GM12878 (cell line): ENCODE data around the gene CDYL2. TPM values are rescaled to one million over a fixed set of nuclear protein-coding genes. Genes with fewer than 3 reads are reported as not detected.

Source experiments
- ATAC-seq: fragments of 200-7000 bp; cut with Tn5 transposase; 3 replicates; pipeline ENCODE4 v1.9.1; 2020; ENCODE audit warnings: mild to moderate bottlenecking, moderate library complexity
- BruUV-seq: library from RNA; stranded (reverse); fragments of 400-500 nt; replicated peaks from 2 replicates; lab custom pipeline; 2021; lab: Mats Ljungman, UMichigan
- CTCF ChIA-PET: fragments of 300-600 bp; sonication (Branson Sonifier 250); formaldehyde crosslinking; extraction: SDS; loops from one replicate; lab custom pipeline; 2021; ENCODE audit warnings: inconsistent platforms; lab: Yijun Ruan, JAX
- POLR2A ChIA-PET: fragments of 350-600 bp; formaldehyde crosslinking; extraction: SDS; loops from one replicate; lab custom pipeline; 2021; ENCODE audit warnings: inconsistent platforms; lab: Charles Lee
- RAD21 ChIA-PET: fragments of 300-600 bp; sonication (Branson Sonifier 250); formaldehyde crosslinking; loops from one replicate; lab custom pipeline; 2023; ENCODE audit warnings: antibody characterized with exemption; ENCODE audit not compliant: unreplicated experiment; lab: Charles Lee
- SMC1A ChIA-PET: fragments of 300-600 bp; sonication (Branson Sonifier 250); formaldehyde crosslinking; loops from one replicate; lab custom pipeline; 2023; ENCODE audit not compliant: unreplicated experiment, uncharacterized antibody; lab: Charles Lee
- DNase-seq: peaks from one replicate; pipeline ENCODE4 v3.0.0-alpha.2; 2011; ENCODE audit warnings: low read depth, low spot score
- FAIRE-seq: peaks from 3 replicates; lab custom pipeline; 2011; peaks lifted over from hg19 to GRCh38; lab: Jason Lieb, UNC
- H2AFZ ChIP-seq: 2 replicates; pipeline ENCODE4 v1.6.0; 2011; ENCODE audit warnings: low read depth, low read length, control low read depth; ENCODE audit not compliant: control insufficient read depth
- H3K27ac ChIP-seq: 2 replicates; pipeline ENCODE4 v1.5.1; 2011; ENCODE audit warnings: control low read depth; ENCODE audit not compliant: control insufficient read depth, insufficient read depth
- H3K27me3 ChIP-seq, 2 experiments: replicated peaks in 1 of 2; 2 replicates each; pipeline versions ENCODE4 v1.6.0 to v1.6.1; 2011; ENCODE audit warnings: low read length in 1 of 2; ENCODE audit not compliant: control insufficient read depth in 2 of 2, insufficient read depth in 2 of 2
- H3K36me3 ChIP-seq, 2 experiments: 2 replicates each; pipeline ENCODE4 v1.5.1; 2011; ENCODE audit warnings: low read length in 1 of 2; ENCODE audit not compliant: control insufficient read depth in 2 of 2, insufficient read depth in 2 of 2
- H3K4me1 ChIP-seq: 2 replicates; pipeline ENCODE4 v1.6.1; 2011; ENCODE audit warnings: mild to moderate bottlenecking, low read length, moderate library complexity, mixed read lengths; ENCODE audit not compliant: control insufficient read depth, insufficient read depth
- H3K4me2 ChIP-seq: 2 replicates; pipeline ENCODE4 v1.6.0; 2011; ENCODE audit warnings: control low read depth; ENCODE audit not compliant: control insufficient read depth, insufficient read depth
- H3K4me3 ChIP-seq: fragments of 200-600 bp; sonication (generic); 2 replicates; pipeline ENCODE4 v1.5.1; 2016
- H3K79me2 ChIP-seq: 2 replicates; pipeline ENCODE4 v1.6.0; 2011; ENCODE audit warnings: low read length; ENCODE audit not compliant: control insufficient read depth, insufficient read depth
- H3K9ac ChIP-seq: 2 replicates; pipeline ENCODE4 v1.8.0; 2011; ENCODE audit warnings: low read length, control low read depth, mixed read lengths; ENCODE audit not compliant: control insufficient read depth, insufficient read depth
- H3K9me3 ChIP-seq: replicated peaks from 3 replicates; pipeline ENCODE4 v1.5.1; 2011; ENCODE audit warnings: mild to moderate bottlenecking, low read length; ENCODE audit not compliant: control insufficient read depth, insufficient read depth
- H4K20me1 ChIP-seq: 2 replicates; pipeline ENCODE4 v1.6.0; 2011; ENCODE audit not compliant: control insufficient read depth, insufficient read depth
- BMI1 ChIP-seq: fragments of 450-650 bp; IDR thresholded peaks from 2 replicates; pipeline ENCODE4 v1.6.1; 2016; ENCODE audit warnings: mild to moderate bottlenecking, moderate library complexity, borderline replicate concordance
- CBX5 ChIP-seq: sonication (generic); IDR thresholded peaks from 2 replicates; pipeline ENCODE4 v1.6.1; 2016; ENCODE audit warnings: low read depth, moderate library complexity, mild to moderate bottlenecking, inconsistent platforms
- CHD4 ChIP-seq: fragments of 200-600 bp; sonication (generic); IDR thresholded peaks from 2 replicates; pipeline ENCODE4 v1.6.1; 2016; ENCODE audit warnings: mild to moderate bottlenecking
- CREM ChIP-seq: IDR thresholded peaks from 2 replicates; pipeline ENCODE4 v1.6.1; 2014; ENCODE audit warnings: antibody characterized with exemption, low read depth
- ELK1 ChIP-seq: IDR thresholded peaks from 2 replicates; pipeline ENCODE4 v1.6.1; 2012; ENCODE audit warnings: low read depth, low read length, improper control_type of control experiment
- HDAC6 ChIP-seq: fragments of 200-600 bp; sonication (generic); IDR thresholded peaks from one replicate; pipeline ENCODE4 v1.8.0; 2017; ENCODE audit warnings: antibody characterized with exemption; ENCODE audit not compliant: unreplicated experiment
- RAD21 ChIP-seq: IDR thresholded peaks from 2 replicates; pipeline ENCODE4 v1.6.1; 2011; ENCODE audit warnings: mild to moderate bottlenecking, low read depth, low read length, moderate library complexity; ENCODE audit not compliant: insufficient read depth
- RB1 ChIP-seq: fragments of 450-650 bp; formaldehyde crosslinking; IDR thresholded peaks from 2 replicates; pipeline ENCODE4 v1.6.1; 2017; ENCODE audit warnings: mild to moderate bottlenecking, borderline replicate concordance
- RELA ChIP-seq: fragments of 450-650 bp; IDR thresholded peaks from 2 replicates; pipeline ENCODE4 v1.8.0; 2014; ENCODE audit warnings: borderline replicate concordance; ENCODE audit not compliant: partially characterized antibody
- SIN3A ChIP-seq: IDR thresholded peaks from 2 replicates; pipeline ENCODE4 v1.6.1; 2012; ENCODE audit warnings: low read depth, low read length, improper control_type of control experiment
- STAT1 ChIP-seq: fragments of 450-650 bp; conservative IDR thresholded peaks from 2 replicates; pipeline ENCODE4 v1.6.1; 2014; ENCODE audit warnings: antibody characterized with exemption, mild to moderate bottlenecking
- SUPT20H ChIP-seq: IDR thresholded peaks from 2 replicates; pipeline ENCODE4 v1.6.1; 2011; ENCODE audit warnings: low read depth, mild to moderate bottlenecking, low read length, moderate library complexity, borderline replicate concordance; ENCODE audit not compliant: control insufficient read depth
- TARDBP ChIP-seq: IDR thresholded peaks from 2 replicates; pipeline ENCODE4 v1.6.1; 2016; ENCODE audit warnings: borderline replicate concordance
- YBX1 ChIP-seq: fragments of 450-650 bp; IDR thresholded peaks from 2 replicates; pipeline ENCODE4 v1.6.1; 2016; ENCODE audit warnings: antibody characterized with exemption
- ZZZ3 ChIP-seq: IDR thresholded peaks from 2 replicates; pipeline ENCODE4 v1.6.1; 2011; ENCODE audit warnings: low read depth; ENCODE audit not compliant: control insufficient read depth, insufficient read length
- WGBS: methylation state at CpG from one replicate; pipeline ENCODE4 v1.1.6; 2016; ENCODE audit warnings: low lambda C conversion rate; ENCODE audit not compliant: insufficient replicate concordance, insufficient coverage; ENCODE audit errors: missing lambda C conversion rate; 5-methylcytosine and 5-hydroxymethylcytosine counted together
- in situ Hi-C: fragments of 300-500 bp; cut with MboI; formaldehyde crosslinking; loops from 9 replicates; pipeline ENCODE4 v1.14.3; 2018; ENCODE audit warnings: mixed read lengths
- intact Hi-C: fragments of 100-400 bp; cut with micrococcal nuclease; formaldehyde crosslinking; loops from one replicate; pipeline ENCODE4 v1.14.2; 2022; ENCODE audit not compliant: unreplicated experiment
- polyA plus RNA-seq, 11 experiments: library from polyadenylated mRNA; depleted of rRNA in 4 of 11; unstranded in 6 of 11; stranded (reverse) in 5 of 11; fragments of >200 nt; fragmentation: Nextera tagmentation in 4 of 11; fragmentation: Illumina TruSeq in 1 of 11; extraction: Ambion mirVana in 4 of 11; extraction: Trizol in 1 of 11; gene quantifications; 1 replicate in 1 of 11; 2 replicates in 10 of 11; pipeline versions ENCODE4 v1.2.1 to v1.2.3, GENCODE V29; 2011 to 2016; ENCODE audit warnings: inconsistent platforms in 2 of 11, missing spikeins in 2 of 11, low read depth in 1 of 11
- total RNA-seq, 4 experiments: library from RNA; depleted of rRNA in 3 of 4; stranded (reverse); fragments of >200 nt in 3 of 4; fragmentation: Illumina TruSeq in 1 of 4; extraction: Trizol in 1 of 4; gene quantifications; 2 replicates each; pipeline versions ENCODE4 v1.2.1 to v1.2.3, GENCODE V29; 2013 to 2021

Gene CDYL2
- total and polyA plus RNA-seq, 10 of the 15 experiments (the other 5 are each of a cell fraction or from before 2014, with no cell fraction given): 0.27 to 22.9 (median 3.9) TPM

- in situ Hi-C loops (no loop called here), intact Hi-C loops (no loop called here)
- H3K4me1 ChIP-seq: no peaks in the 10 kb centered on the region
- no TSS peak for BruUV-seq
- no peak overlapping the region for H2AFZ ChIP-seq
- H3K4me2 ChIP-seq: no peak overlapping the region
- H3K9me3 ChIP-seq: no peaks in the 10 kb centered on the region
- FAIRE-seq: no peak
- H3K79me2 ChIP-seq: no peaks in the 10 kb centered on the region
- no peaks in the 10 kb centered on the region; a peak in 1 of 4 replicates for H3K27me3 ChIP-seq
- DNase-seq: no peak
- H3K9ac ChIP-seq: no peak overlapping the region
- H3K27ac ChIP-seq: no peak overlapping the region
- ChIA-PET CTCF (interaction anchor here (1.3 kb wide), 1 partner anchor 16 kb away, joined by 3 read pairs; no protein-coding TSS in a partner anchor), SMC1A (no interaction called here), POLR2A (no interaction called here), RAD21 (no interaction called here)
- H4K20me1 ChIP-seq: no peaks in the 10 kb centered on the region
- WGBS: 66% methylated on average over 3 of the region's 3 CpGs
- no peaks in the 10 kb centered on the region for H3K36me3 ChIP-seq
- no peak for ATAC-seq
- no peak overlapping the region for H3K4me3 ChIP-seq
- TF ChIP-seq ZZZ3 (no peak), CHD4 (no peak), TARDBP (no peak), BMI1 (no peak), ELK1 (no peak), SUPT20H (no peak), RELA (no peak), RB1 (no peak), RAD21 (no peak), SIN3A (no peak), CBX5 (no peak), STAT1 (no peak), HDAC6 (no peak), CREM (no peak), YBX1 (no peak)
Measured at GRCh38 chr16:80807906-80808305, 3.5 kb upstream of the CDYL2 start.
